ENCODE measurements around the gene SBF2.
"Not testable (repeated sequence)": the region's sequence is repeated elsewhere in the genome, so short reads cannot be mapped to it uniquely, and the experiment has no call there.

The SBF2 gene

GRCh38 chr11:10265936-10266335 is 28.1 kb downstream of the SBF2 start:
- no peak for DNase-seq (ENCODE audit: low read depth)

DNA sequence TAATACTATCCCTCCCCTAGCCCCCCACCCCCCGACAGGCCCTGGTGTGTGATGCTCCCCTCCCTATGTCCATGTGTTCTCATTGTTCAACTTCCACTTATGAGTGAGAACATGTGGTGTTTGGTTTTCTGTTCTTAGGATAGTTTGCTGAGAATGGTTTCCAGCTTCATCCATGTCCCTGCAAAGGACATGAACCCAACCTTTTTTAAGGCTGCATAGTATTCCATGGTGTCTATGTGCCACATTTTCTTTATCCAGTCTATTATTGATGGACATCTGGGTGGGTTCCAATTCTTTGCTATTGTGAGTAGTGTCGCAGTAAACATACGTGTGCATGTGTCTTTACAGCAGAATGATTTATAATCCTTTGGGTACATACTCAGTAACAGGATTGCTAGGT is 29.3 kb downstream of the SBF2 start:
- DNase-seq (ENCODE audit: low read depth), result not testable (repeated sequence)

- no peak for DNase-seq (ENCODE audit: low read depth)
Observed at GRCh38 chr11:10263929-10264328, 30.1 kb downstream of the SBF2 start.

GRCh38 chr11:10261821-10262220 is 32.2 kb downstream of the SBF2 start:
- no peak for DNase-seq (ENCODE audit: low read depth)

- DNase-seq (ENCODE audit: low read depth), result no peak
Observed at GRCh38 chr11:10257478-10257877, 36.5 kb downstream of the SBF2 start.

GRCh38 chr11:10255388-10256125 is 38.5 kb downstream of the SBF2 start:
- no peak for DNase-seq (ENCODE audit: low read depth)

GRCh38 chr11:10249448-10250131 is 44.4 kb downstream of the SBF2 start:
- DNase-seq (ENCODE audit: low read depth), result not testable (repeated sequence)

DNA sequence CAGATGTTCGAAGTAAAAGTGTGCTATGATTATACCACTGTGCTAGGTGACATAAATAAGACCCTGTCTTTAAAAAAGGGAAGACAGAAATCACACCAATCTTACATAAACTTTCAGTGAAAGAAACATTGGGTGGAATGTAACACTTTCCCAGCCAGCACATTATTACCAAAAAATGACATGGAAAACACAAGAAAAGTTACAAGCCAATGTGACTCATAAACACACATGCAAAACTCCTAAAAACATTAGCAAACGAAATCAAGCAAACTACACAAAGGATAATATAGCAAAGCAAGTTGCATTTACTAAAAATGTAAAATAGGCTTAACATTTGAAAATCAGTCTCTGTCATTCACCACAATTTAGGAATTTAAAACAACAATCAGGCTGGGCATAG is 47.0 kb downstream of the SBF2 start:
- no peak for DNase-seq (ENCODE audit: low read depth)

DNA sequence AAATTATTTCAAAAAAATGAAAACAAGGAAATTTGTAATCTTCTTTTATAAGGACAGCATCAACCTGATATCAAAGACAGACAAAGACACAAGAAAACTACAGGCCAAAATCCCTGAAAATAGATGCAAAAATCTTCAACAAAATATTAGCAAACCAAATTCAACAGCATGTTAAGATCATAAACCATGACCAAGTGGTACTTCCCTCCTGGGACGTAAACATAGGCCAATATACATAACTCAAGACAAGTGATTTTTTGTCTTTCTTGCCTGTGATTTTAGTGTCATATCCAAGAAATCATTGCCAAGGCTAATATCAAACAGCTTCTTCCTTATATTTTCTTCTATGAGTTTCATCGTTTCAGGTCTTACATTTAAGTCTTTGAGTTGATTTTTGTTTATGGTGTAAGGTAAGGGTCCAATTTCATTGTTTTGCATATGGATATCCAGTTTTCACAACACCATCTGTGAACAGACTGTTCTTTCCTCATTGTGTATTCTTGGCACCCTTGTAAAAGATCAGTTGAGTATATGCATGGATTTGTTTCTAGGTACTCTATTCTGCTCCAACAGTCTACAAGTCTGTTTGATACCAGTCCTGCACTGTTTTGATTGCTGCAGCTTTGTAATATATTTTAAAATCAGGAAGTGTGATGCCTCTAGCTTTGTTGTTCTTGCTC is 50.0 kb downstream of the SBF2 start:
- DNase-seq (ENCODE audit: low read depth), result no peak

DNA sequence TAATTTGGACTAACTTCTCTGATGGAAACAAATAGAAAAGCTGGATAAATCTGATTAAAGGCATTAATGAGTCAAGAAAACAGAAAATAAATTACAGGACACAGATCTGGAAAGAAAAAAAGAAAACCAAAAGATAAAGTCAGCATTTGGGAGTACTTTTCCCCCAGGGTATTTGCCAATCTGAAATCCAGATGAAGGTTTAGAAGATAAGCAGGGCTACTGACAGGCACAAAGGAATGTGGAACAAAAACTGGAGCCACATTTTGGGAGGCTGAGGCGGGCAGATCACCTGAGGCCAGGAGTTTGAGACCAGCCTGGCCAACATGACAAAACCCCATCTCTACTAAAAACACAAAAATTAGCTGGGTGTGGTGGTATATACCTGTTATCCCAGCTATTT is 57.2 kb downstream of the SBF2 start:
- no peak for DNase-seq (ENCODE audit: low read depth)

GRCh38 chr11:10233581-10233980 is 60.4 kb downstream of the SBF2 start:
- DNase-seq (ENCODE audit: low read depth), result peak; percentile 43

- DNase-seq (ENCODE audit: low read depth), result no peak
Observed at GRCh38 chr11:10232756-10233155, 61.3 kb downstream of the SBF2 start.

DNA sequence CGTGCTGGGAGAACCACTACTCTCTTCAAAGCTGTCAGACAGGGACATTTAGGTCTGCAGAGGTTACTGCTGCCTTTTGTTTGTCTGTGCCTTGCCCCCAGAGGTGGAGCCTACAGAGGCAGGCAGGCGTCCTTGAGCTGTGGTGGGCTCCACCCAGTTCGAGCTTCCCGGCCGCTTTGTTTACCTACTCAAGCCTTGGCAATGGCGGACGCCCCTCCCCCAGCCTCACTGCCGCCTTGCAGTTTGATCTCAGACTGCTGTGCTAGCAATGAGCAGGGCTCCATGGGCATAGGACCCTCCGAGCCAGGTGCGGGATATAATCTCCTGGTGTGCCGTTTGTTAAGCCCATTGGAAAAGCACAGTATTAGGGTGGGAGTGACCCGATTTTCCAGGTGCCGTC is 62.2 kb downstream of the SBF2 start:
- DNase-seq (ENCODE audit: low read depth), result not testable (repeated sequence)

- DNase-seq (ENCODE audit: low read depth), result peak; percentile 44
Observed at GRCh38 chr11:10225553-10225952, 68.5 kb downstream of the SBF2 start.

DNA sequence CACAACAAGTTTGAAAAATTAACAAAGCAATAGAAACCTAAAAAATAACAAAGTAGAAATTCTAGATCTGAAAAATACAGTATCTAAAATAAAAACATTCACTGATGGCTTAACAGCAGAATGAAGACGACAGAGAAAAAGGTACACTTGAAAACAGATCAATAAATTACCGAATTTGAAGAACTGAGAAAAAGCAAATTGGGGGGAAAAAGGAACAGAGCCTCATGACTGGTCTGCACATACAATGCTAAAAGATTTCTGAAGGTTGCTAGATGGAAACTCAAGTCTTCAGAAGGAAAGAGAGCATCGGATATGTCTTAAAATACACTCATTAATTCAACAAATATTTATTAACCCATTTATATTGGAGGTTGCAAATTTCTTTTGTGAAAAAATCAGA is 71.6 kb downstream of the SBF2 start:
- no peak for DNase-seq (ENCODE audit: low read depth)

GRCh38 chr11:10221342-10221741 is 72.7 kb downstream of the SBF2 start:
- no peak for DNase-seq (ENCODE audit: low read depth)

DNA sequence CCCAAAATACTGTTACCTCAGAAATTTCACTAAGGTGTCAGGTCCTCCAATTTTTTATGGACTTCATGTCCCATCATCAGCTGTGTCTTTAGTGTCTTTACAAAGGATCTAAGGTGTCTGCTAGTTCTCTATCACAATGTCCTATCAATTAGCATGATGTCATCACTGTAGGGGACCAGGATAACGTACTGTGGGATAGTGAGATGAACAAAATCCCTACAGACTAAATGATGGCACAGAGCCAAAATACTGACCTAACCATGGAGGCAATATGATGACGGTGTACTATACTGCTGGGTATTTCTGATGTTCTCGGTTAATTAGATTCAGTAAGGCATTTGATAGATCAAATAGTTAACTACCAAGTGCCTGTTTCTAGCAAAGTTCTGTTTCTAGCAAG is 82.5 kb downstream of the SBF2 start:
- no peak for DNase-seq (ENCODE audit: low read depth)

- no peak for DNase-seq (ENCODE audit: low read depth)
Observed at GRCh38 chr11:10209326-10209725, 84.7 kb downstream of the SBF2 start.

- DNase-seq (ENCODE audit: low read depth), result peak; percentile 24
Observed at GRCh38 chr11:10208131-10208575, 85.9 kb downstream of the SBF2 start.

- no peak for DNase-seq (ENCODE audit: low read depth)
Observed at GRCh38 chr11:10205928-10206327, 88.1 kb downstream of the SBF2 start.

DNA sequence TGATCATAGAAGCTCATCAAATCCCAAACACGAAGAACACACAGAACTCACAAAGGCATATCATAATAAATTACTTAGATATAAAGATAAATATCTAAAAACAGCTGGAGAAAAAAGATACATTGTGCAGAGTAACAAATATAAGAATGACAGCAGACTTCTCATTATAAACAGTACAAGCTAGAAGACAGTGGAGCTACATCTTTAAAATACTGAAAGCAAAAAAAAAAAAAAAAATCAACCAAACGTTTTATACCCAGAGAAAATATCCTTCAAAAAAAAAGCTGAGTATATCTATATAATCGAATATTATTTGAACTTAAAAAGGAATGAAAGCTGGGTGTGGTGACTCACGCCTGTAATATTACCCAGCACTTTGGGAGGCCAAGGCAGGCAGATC is 90.0 kb downstream of the SBF2 start:
- DNase-seq (ENCODE audit: low read depth), result no peak

- no peak for DNase-seq (ENCODE audit: low read depth)
Observed at GRCh38 chr11:10201343-10201742, 92.7 kb downstream of the SBF2 start.

DNA sequence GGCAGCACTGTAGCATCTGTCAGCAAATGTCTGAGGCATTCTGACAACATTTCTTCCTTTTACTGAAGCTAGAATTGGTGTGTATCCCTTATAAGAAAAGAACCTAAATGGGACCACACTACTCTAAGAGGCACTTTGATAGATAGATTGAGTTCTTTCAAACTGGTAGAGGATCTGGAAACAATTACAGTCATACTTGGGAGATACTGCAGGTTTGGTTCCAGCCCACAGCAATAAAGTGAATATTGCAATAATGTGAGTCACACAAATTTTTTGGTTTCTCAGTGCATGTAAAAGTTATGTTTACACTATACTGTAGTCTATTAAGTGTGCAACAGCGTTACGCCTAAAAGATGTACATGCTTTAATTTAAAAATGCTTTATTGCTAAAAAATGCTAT is 96.9 kb downstream of the SBF2 start:
- DNase-seq (ENCODE audit: low read depth), result peak; percentile 41

All from stromal cell of bone marrow (primary cell).